Breast epithelium (tissue), 3 donors: ENCODE data around the gene SLC1A7.

Experiments
- CTCF ChIP-seq, 3 donors: fragments of 450-650 bp; IDR thresholded peaks; one replicate each; pipeline ENCODE4 v1.5.1; 2016 to 2017; ENCODE audit warnings: antibody characterized with exemption in 3 of 3, mild to moderate bottlenecking in 3 of 3, moderate library complexity in 3 of 3
- POLR2A ChIP-seq: fragments of 450-650 bp; IDR thresholded peaks from one replicate; pipeline ENCODE4 v1.6.1; 2016; ENCODE audit warnings: antibody characterized with exemption, mild to moderate bottlenecking, moderate library complexity
- POLR2AphosphoS5 ChIP-seq, 3 donors: sonication (generic); formaldehyde crosslinking; IDR thresholded peaks; one replicate each; pipeline ENCODE4 v1.6.1; 2017; ENCODE audit warnings: antibody characterized with exemption in 3 of 3

- no peak for TF ChIP-seq POLR2A
- no peak for TF ChIP-seq CTCF (IDR thresholded peaks at IDR 0.05)
- no peak for TF ChIP-seq POLR2AphosphoS5 (IDR thresholded peaks at IDR 0.05)
These were observed 26.1 kb downstream of the SLC1A7 start for GRCh38 chr1:53116307-53116810.
